HFF-Myc (cell line): Measurements from ENCODE around the gene MGA.

ENCODE experiments used
- DNase-seq: peaks from one replicate; pipeline ENCODE4 v3.0.0-alpha.2; 2011; ENCODE audit warnings: low read depth; ENCODE audit errors: extremely low read depth
- H3K4me3 ChIP-seq: replicated peaks from 2 replicates; pipeline ENCODE4 v1.5.1; 2011; ENCODE audit warnings: low read depth, mild to moderate bottlenecking, control low read depth, low read length
- TF ChIP-seq, protein P1 (sequence below): IDR thresholded peaks from 2 replicates; pipeline ENCODE4 v1.5.1; 2012; ENCODE audit warnings: mild to moderate bottlenecking, low read depth, low read length, control low read depth; ENCODE audit errors: missing control alignments

MGA gene

DNA sequence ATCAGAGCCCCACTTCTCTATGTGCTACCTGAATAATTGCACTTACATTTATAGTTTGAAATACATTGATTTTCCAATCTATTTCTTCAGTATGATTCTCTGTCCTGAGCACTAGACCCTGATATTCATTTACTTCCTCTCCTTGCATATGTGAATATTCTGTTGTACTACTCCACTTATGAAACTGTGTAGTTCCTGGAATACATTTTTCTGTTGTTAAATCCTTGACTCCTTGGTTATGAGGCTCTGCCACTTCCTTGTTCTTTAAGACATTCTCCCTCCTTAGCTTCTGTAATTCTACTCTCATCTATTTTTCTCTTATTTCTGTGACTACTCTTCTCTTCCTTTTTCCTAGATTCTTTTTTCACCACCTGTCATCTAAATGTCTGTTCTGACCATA lies 12.9 kb upstream of the MGA start:
- no peak overlapping the region for H3K4me3 ChIP-seq
- DNase-seq = no peak
- TF ChIP-seq, protein P1, sequence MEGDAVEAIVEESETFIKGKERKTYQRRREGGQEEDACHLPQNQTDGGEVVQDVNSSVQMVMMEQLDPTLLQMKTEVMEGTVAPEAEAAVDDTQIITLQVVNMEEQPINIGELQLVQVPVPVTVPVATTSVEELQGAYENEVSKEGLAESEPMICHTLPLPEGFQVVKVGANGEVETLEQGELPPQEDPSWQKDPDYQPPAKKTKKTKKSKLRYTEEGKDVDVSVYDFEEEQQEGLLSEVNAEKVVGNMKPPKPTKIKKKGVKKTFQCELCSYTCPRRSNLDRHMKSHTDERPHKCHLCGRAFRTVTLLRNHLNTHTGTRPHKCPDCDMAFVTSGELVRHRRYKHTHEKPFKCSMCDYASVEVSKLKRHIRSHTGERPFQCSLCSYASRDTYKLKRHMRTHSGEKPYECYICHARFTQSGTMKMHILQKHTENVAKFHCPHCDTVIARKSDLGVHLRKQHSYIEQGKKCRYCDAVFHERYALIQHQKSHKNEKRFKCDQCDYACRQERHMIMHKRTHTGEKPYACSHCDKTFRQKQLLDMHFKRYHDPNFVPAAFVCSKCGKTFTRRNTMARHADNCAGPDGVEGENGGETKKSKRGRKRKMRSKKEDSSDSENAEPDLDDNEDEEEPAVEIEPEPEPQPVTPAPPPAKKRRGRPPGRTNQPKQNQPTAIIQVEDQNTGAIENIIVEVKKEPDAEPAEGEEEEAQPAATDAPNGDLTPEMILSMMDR = no peak

DNA sequence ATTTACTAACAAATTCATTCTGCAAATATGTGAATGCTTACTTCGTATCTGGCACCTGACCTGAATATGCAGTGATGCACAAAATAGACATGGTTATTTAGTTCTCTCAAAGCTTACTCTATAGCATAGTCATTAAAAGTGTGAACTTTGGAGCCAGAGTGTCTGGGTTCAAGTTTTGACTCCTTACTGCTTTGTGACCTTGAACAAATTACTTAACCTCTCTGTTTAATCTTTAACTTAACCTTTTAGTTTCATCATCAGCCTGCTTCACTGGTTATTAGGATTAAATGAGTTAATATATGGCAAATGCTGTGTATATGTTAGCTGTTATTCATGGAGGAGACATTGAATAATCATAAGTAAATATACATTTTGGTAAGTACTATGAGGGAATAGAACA lies 12.1 kb upstream of the MGA start:
- no peak for DNase-seq
- TF ChIP-seq, protein P1 = no peak

DNA sequence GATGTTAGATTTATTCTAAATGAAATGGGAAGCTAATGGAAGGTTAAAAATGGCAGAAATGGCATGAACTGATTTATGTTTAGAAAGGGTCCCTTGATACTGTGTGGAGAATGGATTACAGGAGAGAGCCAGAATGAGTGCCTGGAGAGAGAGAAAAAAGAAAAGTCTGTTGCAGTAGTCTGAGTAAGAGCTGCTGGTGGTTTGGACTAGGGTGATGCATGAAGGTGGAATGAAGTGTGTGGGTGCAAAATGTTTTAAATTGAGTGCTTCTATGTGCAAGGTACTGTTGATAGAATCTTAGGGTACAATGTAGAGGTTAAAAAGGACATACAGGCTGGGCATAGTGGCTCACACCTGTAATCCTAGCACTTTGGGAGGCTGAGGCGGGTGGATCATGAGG lies 11.4 kb upstream of the MGA start:
- TF ChIP-seq, protein P1 = no peak
- H3K4me3 ChIP-seq = no peak overlapping the region
- DNase-seq = no peak

More for the DNA sequence above, 12.1 kb upstream of the MGA start:
- no peak overlapping the region for H3K4me3 ChIP-seq

DNA sequence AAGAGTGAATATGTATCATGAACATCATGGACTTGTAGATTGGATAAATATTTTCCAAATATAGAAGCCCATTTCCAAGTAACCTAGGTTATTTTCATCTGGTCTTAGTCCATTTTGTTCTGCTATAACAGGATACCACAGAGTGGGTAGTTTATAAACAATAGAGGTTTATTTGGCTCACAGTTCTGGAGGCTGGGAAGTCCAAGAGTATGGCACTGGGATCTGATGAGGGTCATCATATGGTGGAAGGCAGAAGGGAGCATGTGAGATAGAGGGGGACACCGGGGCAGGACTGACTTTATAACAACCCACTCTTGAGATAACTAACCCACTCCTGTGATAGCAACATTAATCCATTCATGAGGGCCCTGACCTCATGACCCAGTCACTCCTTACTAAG lies 9.4 kb upstream of the MGA start:
- H3K4me3 ChIP-seq = no peak overlapping the region
- DNase-seq = no peak

DNA sequence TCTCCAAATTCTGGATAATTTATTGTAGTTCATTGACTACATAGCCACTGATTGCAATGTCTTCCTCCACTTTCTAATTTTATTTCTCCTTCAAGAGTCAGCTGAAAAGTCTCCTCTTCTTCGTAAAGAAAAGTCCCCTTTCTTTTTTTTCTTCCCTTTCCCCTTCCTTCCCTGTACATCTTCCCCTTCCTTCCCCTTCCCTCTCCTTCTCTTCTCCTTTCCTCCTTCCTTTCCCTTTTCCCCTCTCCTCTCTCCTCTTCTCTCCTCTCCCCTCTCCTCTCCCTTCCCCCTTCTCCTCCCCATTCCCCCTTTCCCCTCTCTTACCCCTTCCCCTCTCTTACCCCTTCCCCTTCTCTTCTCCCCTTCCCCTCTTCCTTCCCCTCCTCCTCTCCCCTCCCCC lies 8.8 kb upstream of the MGA start:
- no peak overlapping the region for H3K4me3 ChIP-seq
- DNase-seq = no peak
- TF ChIP-seq, protein P1 = no peak

More for the DNA sequence above, 9.4 kb upstream of the MGA start:
- TF ChIP-seq, protein P1 = no peak

DNA sequence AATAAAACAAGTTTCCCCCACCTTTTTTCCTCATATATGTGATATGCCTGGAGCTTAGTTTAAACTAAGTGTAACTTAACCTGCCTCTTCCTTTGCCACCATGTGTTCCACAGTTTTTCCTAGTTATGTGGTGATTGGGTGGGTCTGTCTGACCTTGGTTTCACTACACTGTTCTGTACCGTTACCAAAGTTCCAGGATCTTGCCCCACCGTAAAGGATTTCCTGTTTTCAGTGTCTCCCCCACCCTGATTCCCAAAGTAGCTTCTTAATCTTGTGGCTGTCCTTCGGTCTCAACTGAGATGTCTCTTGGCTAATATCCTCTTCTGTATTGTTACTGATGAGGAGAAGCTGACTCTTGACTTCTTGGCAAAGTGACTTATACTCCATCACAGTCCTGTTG lies 6.4 kb upstream of the MGA start:
- DNase-seq = no peak
- no peak overlapping the region for H3K4me3 ChIP-seq
- TF ChIP-seq, protein P1 = no peak

DNA sequence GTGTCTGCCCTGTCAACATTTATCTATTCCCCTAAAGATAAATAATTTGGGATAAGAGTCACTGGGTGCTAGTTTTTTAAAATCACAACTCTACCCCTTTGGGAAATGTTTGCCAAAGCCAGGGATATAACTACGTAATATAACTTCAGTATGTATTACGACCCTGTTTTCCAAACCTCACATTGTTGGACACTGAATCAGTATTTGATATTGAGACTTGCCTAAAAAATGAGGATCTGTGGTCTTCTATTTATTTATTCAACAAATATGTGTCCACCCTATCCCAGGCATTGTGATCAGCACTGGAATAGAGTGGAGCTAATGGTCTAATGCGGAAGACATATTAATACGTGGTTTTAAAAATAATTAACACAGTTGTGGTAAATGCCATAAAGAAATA lies 4.5 kb upstream of the MGA start:
- H3K4me3 ChIP-seq = no peak overlapping the region
- TF ChIP-seq, protein P1 = no peak
- DNase-seq = no peak
